SIG-M5 treated with dmso at 0.1 percent for 504 hours (cell line): ENCODE measurements around the gene IL17RE.
"Not testable (repeated sequence)": the region's sequence is repeated elsewhere in the genome, so short reads cannot be mapped to it uniquely, and the experiment has no call there.

ENCODE experiments used
- DNase-seq: peaks from one replicate; lab custom pipeline; 2025; ENCODE audit not compliant: unreplicated experiment; lab: John Stamatoyannopoulos, UW

The IL17RE gene

GRCh38 chr3:9879830-9880549, 22.7 kb upstream of the IL17RE start, which contains the start of gene CIDEC:
Gene CIDEC, minus strand, starts transcription at chr3:9880253. Its CDS starts 1,767 bp downstream, at chr3:9878486.
- no peak for DNase-seq

- DNase-seq, result no peak
Observed at GRCh38 chr3:9881441-9881840, 21.2 kb upstream of the IL17RE start.

- no peak for DNase-seq
Observed at GRCh38 chr3:9883706-9884554, 18.7 kb upstream of the IL17RE start.

- DNase-seq, result peak; percentile 28
Observed at GRCh38 chr3:9884555-9885165, 18.0 kb upstream of the IL17RE start.

GRCh38 chr3:9886328-9886727, 16.3 kb upstream of the IL17RE start:
- no peak for DNase-seq

- DNase-seq, result peak; percentile 56
Observed at GRCh38 chr3:9887480-9887879, 15.2 kb upstream of the IL17RE start.

- no peak for DNase-seq
Observed at GRCh38 chr3:9888540-9888939, 14.1 kb upstream of the IL17RE start.

GRCh38 chr3:9889405-9889804, 13.2 kb upstream of the IL17RE start:
- DNase-seq, result no peak

- peak; percentile 87 for DNase-seq
Observed at GRCh38 chr3:9890249-9891071, 12.2 kb upstream of the IL17RE start, which contains the start of gene JAGN1. Gene JAGN1, plus strand, starts transcription at chr3:9890610. Its CDS starts 113 bp downstream, at chr3:9890723.

- peak; percentile 46 for DNase-seq
Observed at GRCh38 chr3:9891072-9891622, 11.5 kb upstream of the IL17RE start.

GRCh38 chr3:9893739-9894138, 8.9 kb upstream of the IL17RE start:
- DNase-seq, result no peak

- DNase-seq, result not testable (repeated sequence)
Observed at GRCh38 chr3:9895715-9896114, 6.9 kb upstream of the IL17RE start.

GRCh38 chr3:9896755-9897407, 5.8 kb upstream of the IL17RE start:
- not testable (repeated sequence) for DNase-seq

- no peak for DNase-seq
Observed at GRCh38 chr3:9897408-9898372, 5.0 kb upstream of the IL17RE start.

- no peak for DNase-seq
Observed at GRCh38 chr3:9898467-9899241, 4.0 kb upstream of the IL17RE start.

GRCh38 chr3:9899289-9899791, 3.3 kb upstream of the IL17RE start:
- no peak for DNase-seq

GRCh38 chr3:9900965-9901415, 1.7 kb upstream of the IL17RE start:
- not testable (repeated sequence) for DNase-seq

GRCh38 chr3:9901967-9902366, 681 bp upstream of the IL17RE start:
- DNase-seq, result no peak
